Measurements from ENCODE around the gene FAM3C.
A peak's percentile ranks its signal among the peaks of the same experiment; 100 is the strongest.
"Not testable (repeated sequence)": the region's sequence is repeated elsewhere in the genome, so short reads cannot be mapped to it uniquely, and the experiment has no call there.

The FAM3C gene

GRCh38 chr7:121438043-121438955 lies 42.2 kb upstream of the FAM3C start:
- not testable (repeated sequence) for H3K4me3 ChIP-seq (replicated peaks; ENCODE audit: insufficient read depth, low read length); H3K27ac ChIP-seq (replicated peaks); H3K27me3 ChIP-seq (ENCODE audit: insufficient read depth, poor library complexity, severe bottlenecking)
- TF ChIP-seq SPI1 (IDR thresholded peaks at IDR 0.05; ENCODE audit: borderline replicate concordance, low read depth) = peak; percentile 24; the same call in 1 of the 2 replicates
- peak in 1 of 2 experiments; percentile 21 for DNase-seq (ENCODE audit: low read depth in 1 of 2, low spot score in 1 of 2)

GRCh38 chr7:121437470-121437869 lies 41.4 kb upstream of the FAM3C start:
- DNase-seq (ENCODE audit: low read depth in 1 of 2, low spot score in 1 of 2) = no peak
- H3K27ac ChIP-seq (replicated peaks) = no peak overlapping the region
- H3K27me3 ChIP-seq (ENCODE audit: insufficient read depth, poor library complexity, severe bottlenecking) = no peaks in the 10 kb centered on the region
- H3K4me3 ChIP-seq (replicated peaks; ENCODE audit: insufficient read depth, low read length) = no peak overlapping the region
- TF ChIP-seq SPI1 (IDR thresholded peaks at IDR 0.05; ENCODE audit: borderline replicate concordance, low read depth) (no peak), REST (IDR thresholded peaks at IDR 0.05; ENCODE audit: insufficient replicate concordance, low read depth) (no peak), GABPA (IDR thresholded peaks at IDR 0.05; ENCODE audit: low read depth) (no peak), CTCF (IDR thresholded peaks at IDR 0.05; ENCODE audit: insufficient read depth, low read length) (no peak), POLR2AphosphoS5 (IDR thresholded peaks at IDR 0.05; ENCODE audit: low read depth) (no peak)

GRCh38 chr7:121436688-121437087 lies 40.6 kb upstream of the FAM3C start:
- Histone ChIP-seq H3K27ac (replicated peaks) (no peak overlapping the region), H3K4me3 (replicated peaks; ENCODE audit: insufficient read depth, low read length) (no peak overlapping the region), H3K27me3 (ENCODE audit: insufficient read depth, poor library complexity, severe bottlenecking) (no peaks in the 10 kb centered on the region)
- TF ChIP-seq CTCF (IDR thresholded peaks at IDR 0.05; ENCODE audit: insufficient read depth, low read length) (no peak), REST (IDR thresholded peaks at IDR 0.05; ENCODE audit: insufficient replicate concordance, low read depth) (no peak), POLR2AphosphoS5 (IDR thresholded peaks at IDR 0.05; ENCODE audit: low read depth) (no peak), GABPA (IDR thresholded peaks at IDR 0.05; ENCODE audit: low read depth) (no peak), SPI1 (IDR thresholded peaks at IDR 0.05; ENCODE audit: borderline replicate concordance, low read depth) (no peak)
- DNase-seq (ENCODE audit: low read depth in 1 of 2, low spot score in 1 of 2) = no peak

- no peak for DNase-seq (ENCODE audit: low read depth in 1 of 2, low spot score in 1 of 2)
- no peak for TF ChIP-seq REST (IDR thresholded peaks at IDR 0.05; ENCODE audit: insufficient replicate concordance, low read depth)
- TF ChIP-seq CTCF (IDR thresholded peaks at IDR 0.05; ENCODE audit: insufficient read depth, low read length) = no peak
- TF ChIP-seq GABPA (IDR thresholded peaks at IDR 0.05; ENCODE audit: low read depth) = no peak
- no peak for TF ChIP-seq SPI1 (IDR thresholded peaks at IDR 0.05; ENCODE audit: borderline replicate concordance, low read depth)
- Histone ChIP-seq H3K27me3 (ENCODE audit: insufficient read depth, poor library complexity, severe bottlenecking) (no peaks in the 10 kb centered on the region), H3K4me3 (replicated peaks; ENCODE audit: insufficient read depth, low read length) (no peak overlapping the region), H3K27ac (replicated peaks) (no peak overlapping the region)
These were observed 40.0 kb upstream of the FAM3C start for GRCh38 chr7:121436136-121436535.
